Fibroblast of skin of scalp (primary cell): ENCODE measurements around the gene ZCCHC8.

Experiments used
- DNase-seq: peaks from one replicate; pipeline ENCODE4 v3.0.0-alpha.2; 2013

The ZCCHC8 gene

DNA sequence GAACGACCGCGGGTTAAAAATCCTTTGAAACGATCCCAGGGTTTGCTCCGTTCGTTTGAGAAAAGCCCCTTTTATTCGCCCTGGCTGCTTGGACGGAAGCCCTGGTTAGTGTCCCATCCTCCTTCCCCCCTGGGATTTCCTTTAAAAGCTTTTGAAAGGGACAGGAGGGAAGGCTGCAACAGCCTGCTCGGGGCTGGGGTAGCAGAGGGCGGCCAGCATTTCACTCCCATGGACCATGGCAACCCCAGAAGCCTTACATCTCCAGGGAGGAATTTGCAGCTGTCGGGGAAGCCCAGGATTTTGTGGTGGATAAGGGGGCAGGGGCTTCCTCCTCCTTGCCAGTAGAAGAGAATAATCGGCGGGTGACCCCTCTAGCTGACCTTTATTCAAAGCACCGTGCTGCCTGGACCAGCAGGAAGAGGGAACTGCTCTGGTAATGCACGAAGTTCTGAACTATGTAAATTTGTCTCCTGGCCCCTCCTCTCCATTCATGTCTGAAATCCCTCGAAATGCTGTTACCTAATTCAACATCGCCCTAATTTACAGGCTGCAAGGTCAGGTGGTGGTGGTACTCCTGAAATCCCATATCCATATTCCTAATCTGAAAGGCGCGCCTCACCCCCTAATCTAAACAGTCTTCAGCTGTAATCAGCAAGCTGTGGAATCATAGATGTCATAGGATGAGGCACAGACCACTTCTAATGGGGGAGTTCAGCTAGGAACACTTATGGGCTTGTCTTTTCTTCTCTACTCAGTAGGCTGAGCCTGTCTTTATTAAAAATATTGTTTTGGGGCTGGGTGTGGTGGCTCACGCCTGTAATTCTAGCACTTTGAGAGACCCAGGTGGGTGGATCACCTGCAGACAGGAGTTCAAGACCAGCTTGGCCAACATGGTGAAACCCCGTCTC lies 77.2 kb downstream of the ZCCHC8 start:
- peak; percentile 30 for DNase-seq

DNA sequence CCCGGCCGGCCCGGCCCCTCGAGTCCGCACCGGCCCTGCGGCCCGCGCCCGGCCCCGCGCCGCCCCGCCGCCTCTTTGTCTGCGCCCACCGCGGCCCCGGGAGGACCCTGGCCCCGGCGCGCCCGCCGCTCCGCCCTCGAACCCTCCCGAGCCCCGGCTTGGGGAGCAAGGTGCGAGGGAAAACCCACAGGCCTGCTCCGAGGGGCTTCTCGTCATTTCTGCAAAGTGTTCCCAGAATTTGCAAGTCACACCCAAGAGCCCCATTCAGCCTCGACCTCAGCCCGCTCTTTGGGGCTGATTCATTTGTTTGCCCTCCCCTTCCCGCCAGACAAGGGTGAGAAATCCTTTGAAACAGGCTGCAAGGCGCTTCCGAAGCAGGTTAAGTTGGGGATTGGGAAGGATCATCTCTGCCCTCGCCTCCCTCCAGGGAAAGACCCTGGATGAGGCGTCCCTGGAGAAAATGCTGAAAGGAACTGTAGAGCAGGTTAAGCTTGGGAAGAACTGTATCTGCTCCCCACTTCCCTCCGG lies 77.9 kb downstream of the ZCCHC8 start:
- peak; percentile 62 for DNase-seq

DNA sequence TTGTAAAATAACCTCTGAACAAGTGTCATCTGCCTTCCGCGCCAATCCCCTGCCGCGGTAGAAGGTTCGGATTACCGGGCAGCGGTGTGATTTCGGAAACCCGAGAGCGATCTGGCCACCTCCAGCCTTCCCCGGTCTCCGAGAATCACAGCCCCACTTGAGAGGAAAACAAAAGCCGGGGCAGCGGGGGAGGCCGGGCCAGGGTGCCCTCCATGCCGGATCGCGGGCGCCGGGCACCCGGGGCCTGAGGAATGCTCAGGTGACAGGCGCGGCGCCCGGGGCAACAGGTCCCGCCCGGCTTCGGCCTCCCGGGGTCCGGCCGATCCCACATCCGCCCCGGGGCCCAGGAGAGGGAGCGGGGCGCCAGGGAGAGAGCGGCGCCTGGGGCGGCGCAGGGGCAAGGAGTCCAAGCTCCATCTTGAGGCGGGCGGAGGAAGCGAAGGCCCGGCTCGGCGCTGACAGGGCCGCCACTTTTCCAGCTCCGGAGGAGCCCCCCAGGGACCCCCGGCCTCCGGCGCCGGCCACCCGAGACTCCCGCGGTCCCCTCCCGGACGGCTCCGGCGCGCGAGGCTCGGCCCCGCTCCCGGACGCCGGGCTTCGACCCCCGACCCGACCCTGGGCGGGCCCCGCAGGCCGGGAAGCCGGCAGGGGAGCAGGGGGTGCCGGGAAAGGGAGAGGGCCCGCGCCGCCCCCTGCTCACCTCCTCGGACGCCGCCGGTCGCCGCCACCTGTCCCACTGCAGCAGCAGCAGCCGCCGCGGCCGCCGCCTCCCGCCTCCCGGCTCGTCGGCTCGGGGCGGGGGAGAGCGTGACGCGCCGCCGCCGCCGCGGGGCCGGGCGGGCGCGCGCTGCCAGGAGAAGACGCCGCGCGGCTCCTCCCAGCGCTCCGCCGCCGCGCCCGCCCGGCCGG lies 78.7 kb downstream of the ZCCHC8 start, which contains the start of gene CLIP1:
Gene CLIP1, minus strand, starts transcription at position 849 of the 909 bp plus-strand sequence. CDS start 42,217 bp downstream, outside the sequence.
- peak; percentile 82 for DNase-seq
